Jurkat, Clone E6-1 (cell line): ENCODE measurements around the gene ROBO3.

Source experiments
- DNase-seq: peaks from one replicate; pipeline ENCODE4 v3.0.0-alpha.2; 2011; ENCODE audit warnings: low read depth, low spot score
- H3K4me3 ChIP-seq: 2 replicates; pipeline ENCODE4 v1.5.1; 2011; ENCODE audit warnings: mild to moderate bottlenecking, low read length, control low read depth, moderate library complexity

The ROBO3 gene

DNA sequence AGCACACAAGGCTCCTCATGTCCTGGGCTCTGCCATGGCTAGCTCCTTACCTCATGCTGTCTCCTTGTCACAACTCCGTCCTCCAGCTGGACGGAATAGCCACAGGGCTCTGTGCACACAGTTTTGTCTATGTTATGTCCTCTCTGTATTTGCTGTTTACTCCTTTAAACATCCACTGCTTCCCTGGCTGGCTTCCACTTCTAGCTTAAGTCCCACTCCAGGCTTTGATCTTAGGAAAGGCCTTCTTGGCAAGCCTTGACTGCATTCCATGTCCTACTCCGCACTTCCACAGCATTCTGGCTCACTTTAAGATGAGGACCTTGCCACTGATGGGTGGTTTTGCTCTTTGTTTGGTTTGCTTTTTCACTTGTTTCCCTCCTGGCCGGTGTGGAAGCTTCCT is 22.9 kb upstream of the ROBO3 start:
- DNase-seq: no peak
- no peak overlapping the region for H3K4me3 ChIP-seq

DNA sequence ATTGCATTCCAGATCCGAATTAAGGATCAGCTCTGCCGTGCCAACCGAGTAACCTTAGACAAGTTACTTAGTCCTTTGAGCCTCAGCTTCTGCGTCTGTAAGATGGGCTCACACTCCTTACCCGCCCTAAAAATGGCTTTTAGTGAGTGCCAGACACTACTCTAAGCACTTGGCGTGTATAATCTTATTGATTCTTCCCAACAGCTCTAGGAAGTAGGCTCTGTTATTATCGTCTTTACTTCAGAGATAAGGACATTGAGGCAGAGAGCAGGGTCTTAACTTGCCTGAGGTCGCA is 21.7 kb upstream of the ROBO3 start:
- no peak for DNase-seq
- H3K4me3 ChIP-seq: peak overlapping the region; percentile 35

DNA sequence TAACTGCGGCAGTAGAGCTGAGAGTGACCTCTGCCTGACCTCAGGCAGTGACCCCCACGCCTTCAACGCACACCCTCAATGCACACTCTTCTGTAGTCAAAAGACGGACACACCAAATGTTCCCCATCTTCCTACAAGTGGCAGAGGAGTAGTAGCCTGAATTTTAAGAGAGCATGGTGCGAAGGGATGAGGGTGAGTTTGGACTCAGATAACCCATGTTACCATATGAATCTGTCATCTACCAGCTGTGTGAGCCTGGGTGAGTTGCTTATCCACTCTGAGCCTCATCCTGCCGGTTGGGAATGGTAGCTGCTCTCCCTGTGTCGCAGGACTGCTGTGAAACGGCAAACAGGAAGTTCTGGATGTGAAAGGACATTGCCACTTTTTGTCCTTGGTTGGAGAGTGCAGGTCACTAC is 20.6 kb upstream of the ROBO3 start:
- no peak for DNase-seq
- no peak overlapping the region for H3K4me3 ChIP-seq

DNA sequence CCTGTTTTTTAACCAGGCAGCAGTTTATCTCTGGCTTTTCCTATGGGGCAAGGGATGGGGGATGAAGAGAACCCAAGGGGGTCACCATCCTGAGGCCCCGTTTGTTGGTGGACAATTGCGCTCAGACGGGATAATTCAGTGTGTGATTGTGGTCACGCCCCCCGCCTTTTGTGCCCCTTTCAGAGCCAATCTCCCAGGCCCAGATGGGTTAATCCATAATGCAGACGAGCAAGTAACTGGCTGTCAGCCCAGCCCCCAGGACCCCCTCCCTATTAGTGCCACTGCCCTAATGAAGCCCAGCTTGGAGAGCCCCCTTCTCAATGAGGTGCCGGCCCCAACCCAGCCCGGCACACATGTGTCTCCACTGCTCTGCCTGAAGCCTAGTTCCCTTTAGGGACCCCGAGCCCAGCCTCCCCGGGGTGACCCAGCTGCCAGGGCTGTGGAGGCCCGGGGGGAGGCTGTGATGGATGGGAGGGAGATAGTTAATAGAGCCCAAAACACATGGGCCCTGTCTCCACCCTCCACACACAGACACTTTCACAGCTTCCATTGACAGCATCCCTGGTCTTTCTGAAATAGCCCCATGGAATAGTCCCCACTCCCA is 19.1 kb upstream of the ROBO3 start:
- H3K4me3 ChIP-seq: no peak overlapping the region
- DNase-seq: no peak

DNA sequence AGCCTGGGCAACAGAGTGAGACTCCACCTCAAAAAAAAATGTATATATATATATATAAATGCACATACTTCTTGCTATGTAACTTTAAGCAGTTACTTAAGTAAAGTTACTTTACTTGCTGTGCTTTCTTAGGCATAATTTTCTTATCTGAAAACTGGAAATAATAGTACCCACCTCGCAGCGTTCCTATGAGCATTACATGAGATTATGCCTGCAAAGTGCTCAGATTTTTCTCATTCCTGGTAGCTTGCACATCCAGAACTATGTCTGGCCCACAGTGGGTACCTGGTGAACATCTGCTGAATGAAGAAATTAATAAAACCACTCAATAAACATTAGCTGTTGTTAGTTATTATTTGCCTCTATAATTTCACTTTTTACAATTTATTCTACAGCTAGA is 6.1 kb upstream of the ROBO3 start:
- H3K4me3 ChIP-seq: no peak overlapping the region
- DNase-seq: no peak

DNA sequence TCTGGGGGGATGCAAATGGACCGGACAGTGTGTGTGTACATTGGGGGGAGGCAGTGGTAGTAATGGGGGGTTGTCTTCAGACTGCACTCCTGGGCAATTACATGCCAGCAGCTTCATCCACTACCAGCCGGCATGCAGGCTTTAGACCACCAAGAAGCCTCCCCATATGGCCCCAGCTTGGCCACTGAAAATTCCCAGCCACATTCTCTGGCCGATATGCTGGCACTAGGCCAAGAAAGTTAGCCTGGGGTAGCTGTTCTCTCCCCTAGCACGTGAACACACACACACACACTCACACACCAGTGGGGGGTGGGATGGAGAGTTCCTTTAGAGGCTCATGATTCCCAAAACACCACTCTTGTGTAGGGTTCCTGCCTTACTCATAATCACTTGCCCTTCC is 3.6 kb upstream of the ROBO3 start:
- DNase-seq: no peak

GRCh38 chr11:124863137-124863825 is 2.0 kb upstream of the ROBO3 start:
- DNase-seq: no peak
- H3K4me3 ChIP-seq: no peak overlapping the region

More for the DNA sequence above, 3.6 kb upstream of the ROBO3 start:
- H3K4me3 ChIP-seq: no peak overlapping the region

DNA sequence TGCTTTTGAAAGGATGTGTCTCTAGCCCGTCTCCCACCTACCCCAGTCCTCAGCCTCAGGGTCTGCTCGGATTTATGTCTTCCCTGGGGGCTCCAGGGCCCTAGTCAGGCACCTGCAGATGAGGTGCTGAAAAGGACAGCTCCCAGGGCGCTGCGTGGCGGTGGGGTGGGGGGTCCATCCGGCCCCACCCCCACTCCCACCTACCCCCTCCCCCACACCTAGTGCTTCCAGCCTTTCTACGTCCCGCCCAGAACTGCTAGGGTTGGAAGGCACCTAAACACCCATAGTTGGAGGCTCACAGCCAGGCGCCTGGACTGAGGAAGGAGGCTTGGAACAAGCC is 1.4 kb upstream of the ROBO3 start:
- H3K4me3 ChIP-seq: no peak overlapping the region

GRCh38 chr11:124864176-124864891 is 898 bp upstream of the ROBO3 start:
- no peak overlapping the region for H3K4me3 ChIP-seq
- no peak for DNase-seq

More for the DNA sequence above, 1.4 kb upstream of the ROBO3 start:
- no peak for DNase-seq

DNA sequence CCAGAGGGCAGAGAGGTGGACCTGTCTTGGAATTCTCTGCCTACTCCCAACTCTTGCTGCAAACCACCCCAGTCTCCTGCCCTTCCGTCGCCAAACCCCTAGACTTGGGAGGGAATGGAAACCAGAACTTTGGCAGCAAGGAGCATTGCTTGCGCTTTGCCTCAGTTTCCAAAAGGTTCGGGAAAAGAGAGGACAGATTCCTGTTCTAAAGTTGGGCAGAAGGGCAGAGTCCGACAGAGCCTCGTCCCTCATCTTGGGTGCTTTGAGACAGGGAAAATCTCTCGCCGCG is 396 bp upstream of the ROBO3 start:
- no peak overlapping the region for H3K4me3 ChIP-seq
- DNase-seq: no peak

DNA sequence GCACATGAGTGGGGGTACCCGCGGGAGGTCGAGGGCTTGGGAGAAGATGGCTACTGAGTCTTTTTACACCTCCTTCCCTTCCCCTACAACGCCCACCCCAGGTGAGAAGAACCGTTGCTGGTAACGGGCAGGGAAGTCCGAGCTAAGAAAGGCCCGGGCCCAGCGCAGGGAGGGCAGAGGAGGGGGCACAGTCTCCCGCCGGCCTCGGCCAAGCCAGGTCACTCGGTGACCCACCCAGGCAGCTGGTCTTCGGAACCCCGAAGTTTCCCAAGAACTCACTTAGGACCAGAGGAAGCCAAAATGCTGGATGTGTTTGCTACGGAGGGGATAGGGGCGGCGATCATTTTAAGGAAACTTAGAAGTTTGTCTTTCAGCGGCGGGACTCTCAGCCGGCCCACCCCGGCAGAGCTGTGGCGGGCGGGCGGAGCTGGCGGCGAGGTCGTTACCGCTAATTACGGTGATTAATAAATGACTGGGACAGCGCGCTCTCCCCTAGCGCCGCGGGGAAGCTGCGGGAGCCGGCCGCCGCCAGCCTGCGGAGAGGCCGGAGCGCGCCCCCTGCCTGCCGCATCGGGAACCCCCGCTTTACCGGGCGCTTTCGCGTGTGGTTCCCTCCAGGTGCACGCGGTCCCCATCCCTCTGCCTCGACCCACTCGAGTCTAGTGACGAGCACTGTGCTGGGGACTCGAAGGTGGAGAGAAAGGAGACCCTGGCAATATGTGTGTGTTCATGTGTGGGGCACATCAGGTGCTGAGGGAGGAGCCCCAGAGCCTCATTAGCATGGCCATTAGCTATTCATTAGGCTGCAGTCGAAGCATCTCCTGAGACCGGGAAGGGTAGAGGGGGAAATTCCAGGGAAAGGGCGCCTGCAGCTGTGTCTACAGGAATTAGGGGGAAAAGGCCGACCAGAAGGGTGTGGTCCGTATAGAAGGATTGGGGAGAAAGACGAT is 945 bp downstream of the ROBO3 start:
- no peak overlapping the region for H3K4me3 ChIP-seq
- no peak for DNase-seq

DNA sequence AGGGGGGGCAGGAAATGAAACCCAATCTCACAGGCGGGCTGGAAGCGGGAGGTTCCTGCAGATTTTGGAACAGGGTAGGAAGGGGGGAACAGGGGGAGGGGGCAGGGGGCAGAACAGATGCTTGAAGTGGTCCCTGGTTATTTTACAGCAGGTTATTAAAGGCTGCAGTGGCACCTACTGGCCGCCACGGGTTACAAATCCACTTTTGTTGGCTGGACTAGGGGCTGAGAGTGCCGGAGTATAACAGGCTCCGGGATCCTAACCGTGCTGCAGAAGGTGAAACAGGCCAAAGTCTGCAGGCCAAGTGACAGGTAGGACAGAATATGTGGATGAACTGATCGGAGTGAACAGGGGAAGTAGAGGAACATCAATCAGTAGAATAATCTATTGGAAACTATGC is 2.5 kb downstream of the ROBO3 start:
- no peak overlapping the region for H3K4me3 ChIP-seq
- no peak for DNase-seq

DNA sequence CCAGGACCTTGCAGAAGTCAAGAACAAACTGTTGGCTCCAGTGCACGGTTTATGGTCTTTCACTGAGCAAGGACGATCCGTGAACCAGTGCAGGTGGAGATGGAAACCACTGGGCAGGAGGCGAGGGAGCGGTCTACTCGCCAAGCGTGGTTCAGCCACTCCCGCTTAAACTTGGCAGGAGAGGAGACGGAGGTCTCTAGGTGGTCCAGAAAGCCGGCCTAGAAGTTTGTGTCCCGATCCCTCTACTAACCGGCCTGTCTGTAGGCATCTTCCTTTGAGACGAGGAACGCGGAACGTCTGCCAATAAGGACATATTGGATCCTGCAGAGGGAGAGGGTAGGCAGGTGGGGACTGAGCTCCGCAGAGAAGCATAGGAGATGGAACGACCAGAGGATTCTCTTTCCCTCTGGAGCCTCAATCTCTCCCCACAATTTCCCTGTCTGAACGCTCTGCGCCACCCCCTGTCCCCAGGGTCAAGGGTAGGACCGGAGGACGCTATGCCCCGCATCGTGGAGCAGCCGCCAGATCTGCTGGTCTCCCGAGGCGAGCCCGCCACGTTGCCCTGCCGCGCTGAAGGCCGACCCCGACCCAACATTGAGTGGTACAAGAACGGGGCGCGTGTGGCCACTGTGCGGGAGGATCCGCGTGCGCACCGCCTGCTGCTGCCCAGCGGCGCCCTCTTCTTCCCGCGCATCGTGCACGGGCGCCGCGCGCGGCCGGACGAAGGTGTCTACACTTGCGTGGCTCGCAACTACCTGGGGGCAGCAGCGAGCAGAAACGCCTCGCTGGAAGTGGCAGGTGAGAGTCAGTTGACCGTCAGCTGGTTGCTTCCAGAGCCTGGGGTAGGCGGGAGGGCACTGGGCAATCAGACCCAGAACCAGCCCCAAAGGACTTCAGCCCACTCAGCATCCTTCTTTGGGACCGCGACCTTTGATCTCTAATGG is 3.4 kb downstream of the ROBO3 start:
- no peak for DNase-seq
- H3K4me3 ChIP-seq: no peak overlapping the region

DNA sequence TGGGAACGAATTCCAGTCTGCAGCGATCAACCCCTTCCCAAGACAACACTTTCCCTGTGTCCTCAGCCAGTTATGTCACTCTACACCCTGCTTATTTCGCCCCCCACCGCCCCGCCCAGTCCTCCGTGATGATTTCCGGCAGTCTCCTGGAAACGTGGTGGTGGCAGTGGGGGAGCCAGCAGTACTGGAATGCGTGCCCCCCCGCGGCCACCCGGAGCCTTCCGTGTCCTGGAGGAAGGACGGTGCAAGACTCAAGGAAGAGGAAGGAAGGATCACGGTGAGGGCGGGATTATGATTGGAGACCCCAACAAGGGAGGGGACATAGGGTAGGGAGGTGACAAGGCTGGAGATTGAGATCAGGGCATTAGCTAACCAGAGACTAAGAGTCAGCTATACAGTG is 4.1 kb downstream of the ROBO3 start:
- no peak for DNase-seq
- no peak overlapping the region for H3K4me3 ChIP-seq

DNA sequence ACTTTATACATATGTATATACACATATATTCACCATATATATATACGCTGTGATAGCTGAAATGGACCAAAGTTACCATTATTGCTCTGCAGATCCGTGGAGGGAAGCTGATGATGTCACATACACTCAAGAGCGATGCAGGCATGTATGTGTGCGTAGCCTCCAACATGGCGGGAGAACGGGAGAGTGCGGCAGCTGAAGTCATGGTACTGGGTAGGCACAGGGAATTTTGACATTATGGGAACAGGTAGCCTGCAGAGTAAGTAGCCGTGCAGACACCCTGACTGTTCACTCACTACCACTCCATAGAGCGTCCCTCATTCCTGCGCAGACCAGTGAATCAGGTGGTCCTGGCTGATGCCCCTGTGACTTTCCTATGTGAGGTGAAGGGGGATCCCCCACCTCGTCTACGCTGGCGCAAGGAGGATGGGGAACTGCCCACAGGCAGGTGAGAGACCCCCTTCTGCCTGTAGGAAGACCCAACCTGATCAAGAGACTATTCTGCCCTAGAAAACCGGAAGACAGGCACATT is 4.7 kb downstream of the ROBO3 start:
- no peak overlapping the region for H3K4me3 ChIP-seq
- no peak for DNase-seq

DNA sequence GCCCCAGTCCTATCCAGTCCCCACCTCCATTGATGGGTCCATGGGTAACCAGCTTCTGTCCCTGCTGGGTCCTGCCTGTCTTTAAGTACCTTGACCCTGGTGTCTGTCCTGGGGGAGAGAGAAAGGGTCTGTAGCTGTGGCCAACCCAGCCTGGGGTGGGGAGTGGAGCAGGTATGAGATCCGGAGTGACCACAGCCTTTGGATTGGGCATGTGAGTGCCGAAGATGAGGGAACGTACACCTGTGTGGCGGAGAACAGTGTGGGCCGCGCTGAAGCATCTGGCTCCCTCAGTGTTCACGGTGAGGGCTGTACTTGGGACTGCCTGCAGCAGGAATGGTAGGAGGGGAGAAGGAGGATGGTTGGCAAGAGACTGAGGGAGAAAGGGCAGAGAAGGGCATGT is 5.2 kb downstream of the ROBO3 start:
- DNase-seq: no peak
- H3K4me3 ChIP-seq: no peak overlapping the region

DNA sequence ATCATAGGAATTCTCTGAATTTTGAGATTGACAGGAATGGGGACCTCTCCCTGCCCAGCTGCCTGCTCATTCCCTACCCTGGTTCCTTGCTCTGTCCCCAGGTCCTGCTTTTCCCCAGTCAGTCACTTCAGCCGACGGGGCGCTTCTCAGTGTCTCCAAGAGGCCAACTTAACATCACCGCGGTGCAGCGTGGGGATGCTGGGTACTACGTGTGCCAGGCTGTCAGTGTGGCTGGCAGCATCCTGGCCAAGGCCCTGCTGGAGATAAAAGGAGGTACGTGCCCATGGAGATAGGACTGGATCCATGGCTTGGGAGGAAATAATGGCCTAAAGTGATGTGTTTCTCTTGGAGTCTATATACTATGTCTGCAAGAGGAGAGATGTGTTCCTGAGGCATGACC is 7.0 kb downstream of the ROBO3 start:
- H3K4me3 ChIP-seq: no peak overlapping the region
- DNase-seq: no peak

DNA sequence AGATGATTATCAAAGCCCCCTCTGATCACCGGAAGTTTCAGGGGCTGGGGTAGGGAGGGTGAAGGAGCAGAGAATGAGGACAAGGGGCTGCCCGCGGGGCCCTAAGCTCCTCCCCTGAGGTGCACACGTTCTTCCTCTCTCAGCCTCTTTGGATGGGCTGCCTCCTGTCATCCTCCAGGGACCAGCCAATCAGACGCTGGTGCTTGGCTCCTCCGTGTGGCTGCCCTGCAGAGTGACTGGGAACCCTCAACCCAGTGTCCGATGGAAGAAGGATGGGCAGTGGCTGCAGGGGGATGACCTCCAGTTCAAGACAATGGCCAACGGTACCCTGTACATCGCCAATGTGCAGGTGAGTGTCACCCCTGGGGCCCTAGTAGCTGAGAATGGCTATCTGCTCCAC is 7.5 kb downstream of the ROBO3 start:
- H3K4me3 ChIP-seq: no peak overlapping the region
- peak; percentile 18 for DNase-seq

- DNase-seq: no peak
Measured at GRCh38 chr11:124873951-124874350, 8.7 kb downstream of the ROBO3 start.

More at GRCh38 chr11:124873951-124874350, 8.7 kb downstream of the ROBO3 start:
- no peak overlapping the region for H3K4me3 ChIP-seq
